WTC11 (cell line): ENCODE results near the gene AQP5. TPM values are rescaled to one million over a fixed set of nuclear protein-coding genes. Genes with fewer than 3 reads are reported as not detected.

Source experiments
- ATAC-seq: fragments of 200-7000 bp; cut with Tn5 transposase; 2 replicates; pipeline ENCODE4 v1.10.0; 2021; ENCODE audit warnings: mild to moderate bottlenecking, moderate library complexity
- CTCF ChIA-PET: fragments of 300-600 bp; sonication (Branson Sonifier 250); formaldehyde crosslinking; loops from one replicate; lab custom pipeline; 2021; ENCODE audit warnings: antibody characterized with exemption; lab: Charles Lee
- POLR2A ChIA-PET: fragments of 350-600 bp; sonication (Branson Sonifier 250); formaldehyde crosslinking; loops from one replicate; lab custom pipeline; 2021; ENCODE audit warnings: antibody characterized with exemption; lab: Charles Lee
- DNase-seq: peaks from one replicate; pipeline ENCODE4 v3.0.0; 2021; ENCODE audit warnings: low spot score
- H3K27ac Mint-ChIP-seq: 2 replicates; pipeline ENCODE4 v1.8.0; 2021; ENCODE audit warnings: mixed read lengths
- H3K27me3 Mint-ChIP-seq: 2 replicates; pipeline ENCODE4 v1.8.0; 2021; ENCODE audit warnings: low read depth, mild to moderate bottlenecking, moderate library complexity, mixed read lengths
- H3K36me3 Mint-ChIP-seq: 2 replicates; pipeline ENCODE4 v1.8.0; 2021; ENCODE audit warnings: mixed read lengths
- H3K4me1 Mint-ChIP-seq: 2 replicates; pipeline ENCODE4 v1.8.0; 2022; ENCODE audit warnings: mixed read lengths
- H3K4me3 Mint-ChIP-seq: 2 replicates; pipeline ENCODE4 v1.8.0; 2021; ENCODE audit warnings: mild to moderate bottlenecking, moderate library complexity, mixed read lengths
- H3K9me3 Mint-ChIP-seq: 2 replicates; pipeline ENCODE4 v1.8.0; 2021; ENCODE audit warnings: mixed read lengths
- CREB1 ChIP-seq: sonication (generic); formaldehyde crosslinking; IDR thresholded peaks from 2 replicates; pipeline ENCODE4 v1.8.0; 2023; ENCODE audit warnings: mild to moderate bottlenecking, missing genetic modification reagents
- CREM ChIP-seq: sonication (generic); formaldehyde crosslinking; IDR thresholded peaks from 2 replicates; pipeline ENCODE4 v1.8.1; 2022; ENCODE audit warnings: mild to moderate bottlenecking, missing genetic modification reagents, moderate library complexity
- ELF4 ChIP-seq: sonication (generic); formaldehyde crosslinking; IDR thresholded peaks from 2 replicates; pipeline ENCODE4 v1.8.1; 2022; ENCODE audit warnings: low read depth, mild to moderate bottlenecking, moderate library complexity, missing genetic modification reagents
- ESRRA ChIP-seq: sonication (generic); formaldehyde crosslinking; IDR thresholded peaks from 2 replicates; pipeline ENCODE4 v1.8.1; 2022; ENCODE audit warnings: mild to moderate bottlenecking, missing genetic modification reagents, borderline replicate concordance
- GABPB1 ChIP-seq: sonication (generic); formaldehyde crosslinking; IDR thresholded peaks from 2 replicates; pipeline ENCODE4 v1.8.1; 2023; ENCODE audit warnings: mild to moderate bottlenecking, missing genetic modification reagents
- GTF2I ChIP-seq: fragments of 250-450 bp; sonication (Bioruptor Pico); conservative IDR thresholded peaks from 2 replicates; pipeline ENCODE4 v1.4.0; 2021; ENCODE audit warnings: mild to moderate bottlenecking
- KAT7 ChIP-seq: sonication (generic); formaldehyde crosslinking; IDR thresholded peaks from 2 replicates; pipeline ENCODE4 v1.8.1; 2023; ENCODE audit warnings: missing genetic modification reagents, mild to moderate bottlenecking, borderline replicate concordance
- MXD4 ChIP-seq: fragments of 250-450 bp; sonication (Bioruptor Pico); IDR thresholded peaks from 2 replicates; pipeline ENCODE4 v1.8.0; 2021; ENCODE audit warnings: mild to moderate bottlenecking, moderate library complexity, borderline replicate concordance
- NR1H2 ChIP-seq: sonication (generic); formaldehyde crosslinking; IDR thresholded peaks from 2 replicates; pipeline ENCODE4 v1.9.0; 2021; ENCODE audit warnings: mild to moderate bottlenecking, moderate library complexity, missing genetic modification reagents
- NR3C1 ChIP-seq: sonication (generic); formaldehyde crosslinking; conservative IDR thresholded peaks from 2 replicates; pipeline ENCODE4 v1.8.1; 2023; ENCODE audit warnings: low read depth, mild to moderate bottlenecking, missing genetic modification reagents
- TEAD4 ChIP-seq: sonication (generic); formaldehyde crosslinking; IDR thresholded peaks from 2 replicates; pipeline ENCODE4 v1.8.0; 2022; ENCODE audit warnings: mild to moderate bottlenecking, missing genetic modification reagents
- TP53 ChIP-seq: sonication (generic); formaldehyde crosslinking; IDR thresholded peaks from 2 replicates; pipeline ENCODE4 v1.8.1; 2023; ENCODE audit warnings: mild to moderate bottlenecking, missing genetic modification reagents
- ZNF232 ChIP-seq: sonication (generic); formaldehyde crosslinking; IDR thresholded peaks from 2 replicates; pipeline ENCODE4 v1.8.0; 2022; ENCODE audit warnings: mild to moderate bottlenecking, missing genetic modification reagents
- ZNF416 ChIP-seq: fragments of 250-450 bp; sonication (Bioruptor Pico); IDR thresholded peaks from 2 replicates; pipeline ENCODE4 v1.9.0; 2021; ENCODE audit warnings: mild to moderate bottlenecking, inconsistent platforms
- total RNA-seq: library from RNA; stranded (reverse); gene quantifications from 3 replicates; pipeline ENCODE4 v1.2.3, GENCODE V29; 2021
- TF ChIP-seq, protein P1 (sequence below): fragments of 250-450 bp; sonication (Bioruptor Pico); IDR thresholded peaks from 2 replicates; pipeline ENCODE4 v2.1.2; 2022; ENCODE audit warnings: mild to moderate bottlenecking, moderate library complexity
- TF ChIP-seq, protein P2 (sequence below): sonication (generic); formaldehyde crosslinking; IDR thresholded peaks from 2 replicates; pipeline ENCODE4 v1.8.1; 2023; ENCODE audit warnings: mild to moderate bottlenecking, moderate library complexity, missing genetic modification reagents
- TF ChIP-seq, protein P3 (sequence below): sonication (generic); formaldehyde crosslinking; conservative IDR thresholded peaks from 2 replicates; pipeline ENCODE4 v1.8.1; 2023; ENCODE audit warnings: mild to moderate bottlenecking, low read depth, missing genetic modification reagents, moderate library complexity
- TF ChIP-seq, protein P4 (sequence below): sonication (generic); formaldehyde crosslinking; IDR thresholded peaks from 2 replicates; pipeline ENCODE4 v1.8.1; 2023; ENCODE audit warnings: mild to moderate bottlenecking, missing genetic modification reagents, moderate library complexity
- TF ChIP-seq, protein P5 (sequence below): fragments of 250-450 bp; sonication (Bioruptor Pico); IDR thresholded peaks from 2 replicates; pipeline ENCODE4 v1.9.0; 2021; ENCODE audit warnings: mild to moderate bottlenecking
- TF ChIP-seq, protein P6 (sequence below): fragments of 250-450 bp; sonication (Bioruptor Pico); IDR thresholded peaks from 2 replicates; pipeline ENCODE4 v1.9.0; 2021; ENCODE audit warnings: moderate library complexity, mild to moderate bottlenecking, inconsistent platforms, borderline replicate concordance
- TF ChIP-seq, protein P7 (sequence below): sonication (generic); formaldehyde crosslinking; IDR thresholded peaks from 2 replicates; pipeline ENCODE4 v1.8.1; 2022; ENCODE audit warnings: mild to moderate bottlenecking, moderate library complexity, missing genetic modification reagents

Gene AQP5
- total RNA-seq, 1 experiment from 2014 or later = 2.8 TPM

DNA sequence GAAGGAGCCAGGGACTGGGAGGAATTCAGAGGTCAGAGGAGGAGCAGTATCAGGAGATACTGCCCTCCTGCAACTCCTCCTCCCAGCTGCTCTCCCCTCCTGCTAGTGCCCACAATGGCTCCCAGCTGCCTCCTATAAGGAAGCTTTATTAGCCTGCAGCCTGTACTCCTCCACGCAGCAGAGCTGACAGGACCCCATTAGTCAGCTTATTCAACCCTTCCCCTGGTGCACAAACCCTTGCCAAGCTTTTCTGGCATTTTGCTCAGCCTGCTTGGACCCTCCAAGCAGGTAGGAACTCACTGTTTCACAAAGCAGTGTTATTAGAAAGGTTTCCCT lies 18.1 kb upstream of the AQP5 start:
- Mint-ChIP-seq H3K36me3 (no peaks in the 10 kb centered on the region), H3K4me1 (peaks cover 40% of the 10 kb centered on the region), H3K4me3 (no peak overlapping the region), H3K27ac (no peak overlapping the region), H3K27me3 (peaks cover 9% of the 10 kb centered on the region; the same call in 1 of the 2 replicates), H3K9me3 (no peaks in the 10 kb centered on the region)
- ATAC-seq (no peak), DNase-seq (no peak)
- TF ChIP-seq ESRRA (no peak), ELF4 (CRISPR knock-in tag) (no peak), TP53 (CRISPR knock-in tag) (no peak), GTF2I (CRISPR knock-in tag) (no peak), CREB1 (CRISPR knock-in tag) (no peak), NR3C1 (CRISPR knock-in tag) (no peak), KAT7 (CRISPR knock-in tag) (no peak), MXD4 (CRISPR knock-in tag) (no peak), CREM (CRISPR knock-in tag) (no peak), TEAD4 (no peak), NR1H2 (CRISPR knock-in tag) (no peak)
- TF ChIP-seq, protein P1, sequence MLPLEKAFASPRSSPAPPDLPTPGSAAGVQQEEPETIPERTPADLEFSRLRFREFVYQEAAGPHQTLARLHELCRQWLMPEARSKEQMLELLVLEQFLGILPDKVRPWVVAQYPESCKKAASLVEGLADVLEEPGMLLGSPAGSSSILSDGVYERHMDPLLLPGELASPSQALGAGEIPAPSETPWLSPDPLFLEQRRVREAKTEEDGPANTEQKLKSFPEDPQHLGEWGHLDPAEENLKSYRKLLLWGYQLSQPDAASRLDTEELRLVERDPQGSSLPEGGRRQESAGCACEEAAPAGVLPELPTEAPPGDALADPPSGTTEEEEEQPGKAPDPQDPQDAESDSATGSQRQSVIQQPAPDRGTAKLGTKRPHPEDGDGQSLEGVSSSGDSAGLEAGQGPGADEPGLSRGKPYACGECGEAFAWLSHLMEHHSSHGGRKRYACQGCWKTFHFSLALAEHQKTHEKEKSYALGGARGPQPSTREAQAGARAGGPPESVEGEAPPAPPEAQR = no peak
- TF ChIP-seq, protein P2, sequence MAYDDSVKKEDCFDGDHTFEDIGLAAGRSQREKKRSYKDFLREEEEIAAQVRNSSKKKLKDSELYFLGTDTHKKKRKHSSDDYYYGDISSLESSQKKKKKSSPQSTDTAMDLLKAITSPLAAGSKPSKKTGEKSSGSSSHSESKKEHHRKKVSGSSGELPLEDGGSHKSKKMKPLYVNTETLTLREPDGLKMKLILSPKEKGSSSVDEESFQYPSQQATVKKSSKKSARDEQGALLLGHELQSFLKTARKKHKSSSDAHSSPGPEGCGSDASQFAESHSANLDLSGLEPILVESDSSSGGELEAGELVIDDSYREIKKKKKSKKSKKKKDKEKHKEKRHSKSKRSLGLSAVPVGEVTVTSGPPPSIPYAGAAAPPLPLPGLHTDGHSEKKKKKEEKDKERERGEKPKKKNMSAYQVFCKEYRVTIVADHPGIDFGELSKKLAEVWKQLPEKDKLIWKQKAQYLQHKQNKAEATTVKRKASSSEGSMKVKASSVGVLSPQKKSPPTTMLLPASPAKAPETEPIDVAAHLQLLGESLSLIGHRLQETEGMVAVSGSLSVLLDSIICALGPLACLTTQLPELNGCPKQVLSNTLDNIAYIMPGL (CRISPR knock-in tag) = no peak
- TF ChIP-seq, protein P3, sequence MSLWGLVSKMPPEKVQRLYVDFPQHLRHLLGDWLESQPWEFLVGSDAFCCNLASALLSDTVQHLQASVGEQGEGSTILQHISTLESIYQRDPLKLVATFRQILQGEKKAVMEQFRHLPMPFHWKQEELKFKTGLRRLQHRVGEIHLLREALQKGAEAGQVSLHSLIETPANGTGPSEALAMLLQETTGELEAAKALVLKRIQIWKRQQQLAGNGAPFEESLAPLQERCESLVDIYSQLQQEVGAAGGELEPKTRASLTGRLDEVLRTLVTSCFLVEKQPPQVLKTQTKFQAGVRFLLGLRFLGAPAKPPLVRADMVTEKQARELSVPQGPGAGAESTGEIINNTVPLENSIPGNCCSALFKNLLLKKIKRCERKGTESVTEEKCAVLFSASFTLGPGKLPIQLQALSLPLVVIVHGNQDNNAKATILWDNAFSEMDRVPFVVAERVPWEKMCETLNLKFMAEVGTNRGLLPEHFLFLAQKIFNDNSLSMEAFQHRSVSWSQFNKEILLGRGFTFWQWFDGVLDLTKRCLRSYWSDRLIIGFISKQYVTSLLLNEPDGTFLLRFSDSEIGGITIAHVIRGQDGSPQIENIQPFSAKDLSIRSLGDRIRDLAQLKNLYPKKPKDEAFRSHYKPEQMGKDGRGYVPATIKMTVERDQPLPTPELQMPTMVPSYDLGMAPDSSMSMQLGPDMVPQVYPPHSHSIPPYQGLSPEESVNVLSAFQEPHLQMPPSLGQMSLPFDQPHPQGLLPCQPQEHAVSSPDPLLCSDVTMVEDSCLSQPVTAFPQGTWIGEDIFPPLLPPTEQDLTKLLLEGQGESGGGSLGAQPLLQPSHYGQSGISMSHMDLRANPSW = no peak
- POLR2A ChIA-PET = interaction anchor here (0.7 kb wide), 1 partner anchor 86 kb away, joined by 3 read pairs; no protein-coding TSS in a partner anchor
- CTCF ChIA-PET = interaction anchor here (1.2 to 2.7 kb wide), 7 partner anchors 12 to 113 kb away, joined by 4 to 24 read pairs (median 6); no protein-coding TSS in a partner anchor

DNA sequence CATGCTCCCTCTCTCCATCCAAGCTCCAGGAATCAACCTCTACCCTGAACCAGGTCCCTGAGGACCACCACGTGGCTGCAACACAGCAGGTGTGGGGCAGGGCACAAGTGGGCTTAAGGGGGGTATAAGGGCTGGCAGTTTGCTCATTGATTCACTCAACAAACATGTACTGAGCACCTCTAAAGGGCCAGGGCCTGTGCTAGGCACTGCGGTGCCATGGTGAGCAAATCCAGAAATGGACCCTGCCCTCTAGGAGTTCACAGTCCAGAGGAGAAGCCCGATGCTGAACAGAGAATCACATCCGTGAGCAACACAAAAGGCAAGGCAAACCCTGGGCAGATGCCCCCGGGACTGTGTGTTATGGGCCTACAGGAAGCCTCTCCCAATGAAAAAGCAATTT lies 17.6 kb upstream of the AQP5 start:
- no peaks in the 10 kb centered on the region for H3K36me3 Mint-ChIP-seq
- H3K27me3 Mint-ChIP-seq = peaks cover 9% of the 10 kb centered on the region; the same call in 1 of the 2 replicates
- ChIA-PET CTCF (interaction anchor here (1.2 to 2.7 kb wide), 5 partner anchors 12 to 112 kb away, joined by 5 to 24 read pairs (median 8); no protein-coding TSS in a partner anchor), POLR2A (no interaction called here)
- no peak overlapping the region for H3K27ac Mint-ChIP-seq
- H3K4me3 Mint-ChIP-seq = no peak overlapping the region
- ATAC-seq (no peak), DNase-seq (no peak)
- TF ChIP-seq, protein P4, sequence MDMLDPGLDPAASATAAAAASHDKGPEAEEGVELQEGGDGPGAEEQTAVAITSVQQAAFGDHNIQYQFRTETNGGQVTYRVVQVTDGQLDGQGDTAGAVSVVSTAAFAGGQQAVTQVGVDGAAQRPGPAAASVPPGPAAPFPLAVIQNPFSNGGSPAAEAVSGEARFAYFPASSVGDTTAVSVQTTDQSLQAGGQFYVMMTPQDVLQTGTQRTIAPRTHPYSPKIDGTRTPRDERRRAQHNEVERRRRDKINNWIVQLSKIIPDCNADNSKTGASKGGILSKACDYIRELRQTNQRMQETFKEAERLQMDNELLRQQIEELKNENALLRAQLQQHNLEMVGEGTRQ (CRISPR knock-in tag) = no peak
- TF ChIP-seq, protein P5, sequence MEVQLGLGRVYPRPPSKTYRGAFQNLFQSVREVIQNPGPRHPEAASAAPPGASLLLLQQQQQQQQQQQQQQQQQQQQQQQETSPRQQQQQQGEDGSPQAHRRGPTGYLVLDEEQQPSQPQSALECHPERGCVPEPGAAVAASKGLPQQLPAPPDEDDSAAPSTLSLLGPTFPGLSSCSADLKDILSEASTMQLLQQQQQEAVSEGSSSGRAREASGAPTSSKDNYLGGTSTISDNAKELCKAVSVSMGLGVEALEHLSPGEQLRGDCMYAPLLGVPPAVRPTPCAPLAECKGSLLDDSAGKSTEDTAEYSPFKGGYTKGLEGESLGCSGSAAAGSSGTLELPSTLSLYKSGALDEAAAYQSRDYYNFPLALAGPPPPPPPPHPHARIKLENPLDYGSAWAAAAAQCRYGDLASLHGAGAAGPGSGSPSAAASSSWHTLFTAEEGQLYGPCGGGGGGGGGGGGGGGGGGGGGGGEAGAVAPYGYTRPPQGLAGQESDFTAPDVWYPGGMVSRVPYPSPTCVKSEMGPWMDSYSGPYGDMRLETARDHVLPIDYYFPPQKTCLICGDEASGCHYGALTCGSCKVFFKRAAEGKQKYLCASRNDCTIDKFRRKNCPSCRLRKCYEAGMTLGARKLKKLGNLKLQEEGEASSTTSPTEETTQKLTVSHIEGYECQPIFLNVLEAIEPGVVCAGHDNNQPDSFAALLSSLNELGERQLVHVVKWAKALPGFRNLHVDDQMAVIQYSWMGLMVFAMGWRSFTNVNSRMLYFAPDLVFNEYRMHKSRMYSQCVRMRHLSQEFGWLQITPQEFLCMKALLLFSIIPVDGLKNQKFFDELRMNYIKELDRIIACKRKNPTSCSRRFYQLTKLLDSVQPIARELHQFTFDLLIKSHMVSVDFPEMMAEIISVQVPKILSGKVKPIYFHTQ (CRISPR knock-in tag) = no peak
- TF ChIP-seq, protein P6, sequence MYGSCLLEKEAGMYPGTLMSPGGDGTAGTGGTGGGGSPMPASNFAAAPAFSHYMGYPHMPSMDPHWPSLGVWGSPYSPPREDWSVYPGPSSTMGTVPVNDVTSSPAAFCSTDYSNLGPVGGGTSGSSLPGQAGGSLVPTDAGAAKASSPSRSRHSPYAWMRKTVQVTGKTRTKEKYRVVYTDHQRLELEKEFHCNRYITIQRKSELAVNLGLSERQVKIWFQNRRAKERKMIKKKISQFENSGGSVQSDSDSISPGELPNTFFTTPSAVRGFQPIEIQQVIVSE (CRISPR knock-in tag) = no peak
- TF ChIP-seq, protein P7, sequence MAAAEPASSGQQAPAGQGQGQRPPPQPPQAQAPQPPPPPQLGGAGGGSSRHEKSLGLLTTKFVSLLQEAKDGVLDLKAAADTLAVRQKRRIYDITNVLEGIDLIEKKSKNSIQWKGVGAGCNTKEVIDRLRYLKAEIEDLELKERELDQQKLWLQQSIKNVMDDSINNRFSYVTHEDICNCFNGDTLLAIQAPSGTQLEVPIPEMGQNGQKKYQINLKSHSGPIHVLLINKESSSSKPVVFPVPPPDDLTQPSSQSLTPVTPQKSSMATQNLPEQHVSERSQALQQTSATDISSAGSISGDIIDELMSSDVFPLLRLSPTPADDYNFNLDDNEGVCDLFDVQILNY (CRISPR knock-in tag) = no peak
- TF ChIP-seq GABPB1 (no peak), ZNF232 (CRISPR knock-in tag) (no peak), ZNF416 (no peak)
- H3K4me1 Mint-ChIP-seq = peaks cover 40% of the 10 kb centered on the region
- no peaks in the 10 kb centered on the region for H3K9me3 Mint-ChIP-seq
